HG03108 (cell line): Measurements from ENCODE around the gene UBAP2L.

ENCODE experiments used
- ATAC-seq: cut with Tn5 transposase; IDR thresholded peaks from one replicate; pipeline ENCODE4 v1.9.1; 2021; ENCODE audit warnings: moderate library complexity; ENCODE audit not compliant: unreplicated experiment

UBAP2L gene

GRCh38 chr1:154220071-154220969, at the start of gene UBAP2L:
Gene UBAP2L (plus strand): TSS chr1:154220955. CDS start chr1:154225124, 4,169 bp downstream.
- ATAC-seq: peak; percentile 86

- ATAC-seq: no peak
Measured at GRCh38 chr1:154171223-154171583, 49.6 kb upstream of the UBAP2L start.

- no peak for ATAC-seq
Measured at GRCh38 chr1:154171880-154172279, 48.9 kb upstream of the UBAP2L start.

GRCh38 chr1:154174654-154175053, 46.1 kb upstream of the UBAP2L start:
- ATAC-seq: no peak

- ATAC-seq: no peak
Measured at GRCh38 chr1:154176337-154176736, 44.4 kb upstream of the UBAP2L start.

GRCh38 chr1:154178013-154178412, 42.7 kb upstream of the UBAP2L start:
- ATAC-seq: no peak

GRCh38 chr1:154178911-154179811, 41.6 kb upstream of the UBAP2L start:
- no peak for ATAC-seq

- no peak for ATAC-seq
Measured at GRCh38 chr1:154179946-154180687, 40.6 kb upstream of the UBAP2L start.

- no peak for ATAC-seq
Measured at GRCh38 chr1:154181944-154182343, 38.8 kb upstream of the UBAP2L start.

GRCh38 chr1:154182344-154183045, 38.3 kb upstream of the UBAP2L start:
- peak; percentile 50 for ATAC-seq

GRCh38 chr1:154183046-154183915, 37.5 kb upstream of the UBAP2L start:
- ATAC-seq: peak; percentile 68

- ATAC-seq: no peak
Measured at GRCh38 chr1:154186177-154186576, 34.6 kb upstream of the UBAP2L start.

- ATAC-seq: no peak
Measured at GRCh38 chr1:154186852-154187501, 33.8 kb upstream of the UBAP2L start.

GRCh38 chr1:154190550-154190949, 30.2 kb upstream of the UBAP2L start:
- ATAC-seq: no peak

GRCh38 chr1:154191990-154192461, 28.7 kb upstream of the UBAP2L start, which contains the start of gene TPM3:
Gene TPM3 (minus strand): TSS chr1:154192100. CDS start chr1:154192018, 82 bp downstream.
- ATAC-seq: no peak

GRCh38 chr1:154192476-154192875, 28.3 kb upstream of the UBAP2L start:
- ATAC-seq: no peak

GRCh38 chr1:154193821-154194220, 26.9 kb upstream of the UBAP2L start:
- ATAC-seq: no peak

GRCh38 chr1:154198756-154199562, 21.8 kb upstream of the UBAP2L start:
- ATAC-seq: no peak
